Ishikawa (cell line): Measurements from ENCODE around the gene MAP7.

Experiments
- CEBPB ChIP-seq: IDR thresholded peaks from 2 replicates; pipeline ENCODE4 v1.6.1; 2012
- CREB1 ChIP-seq: IDR thresholded peaks from 2 replicates; pipeline ENCODE4 v1.6.1; 2012; ENCODE audit warnings: low read depth
- EP300 ChIP-seq: IDR thresholded peaks from 2 replicates; pipeline ENCODE4 v1.6.1; 2012; ENCODE audit warnings: borderline replicate concordance
- MAX ChIP-seq: IDR thresholded peaks from 2 replicates; pipeline ENCODE4 v1.6.1; 2012
- RAD21 ChIP-seq: IDR thresholded peaks from 2 replicates; pipeline ENCODE4 v1.6.1; 2012; ENCODE audit warnings: low read depth
- TAF1 ChIP-seq: IDR thresholded peaks from 2 replicates; pipeline ENCODE4 v1.6.1; 2012; ENCODE audit warnings: low read depth, mild to moderate bottlenecking
- TCF12 ChIP-seq: IDR thresholded peaks from 2 replicates; pipeline ENCODE4 v1.6.1; 2012; ENCODE audit warnings: low read depth
- USF1 ChIP-seq: IDR thresholded peaks from 2 replicates; pipeline ENCODE4 v1.6.1; 2012
- YY1 ChIP-seq: IDR thresholded peaks from 2 replicates; pipeline ENCODE4 v1.6.1; 2012; ENCODE audit warnings: low read depth
- ZBTB7A ChIP-seq: IDR thresholded peaks from 2 replicates; pipeline ENCODE4 v1.6.1; 2012; ENCODE audit warnings: low read depth
- TF ChIP-seq, protein P1 (sequence below): IDR thresholded peaks from 2 replicates; pipeline ENCODE4 v1.6.1; 2012; ENCODE audit warnings: low read depth, mild to moderate bottlenecking

DNA sequence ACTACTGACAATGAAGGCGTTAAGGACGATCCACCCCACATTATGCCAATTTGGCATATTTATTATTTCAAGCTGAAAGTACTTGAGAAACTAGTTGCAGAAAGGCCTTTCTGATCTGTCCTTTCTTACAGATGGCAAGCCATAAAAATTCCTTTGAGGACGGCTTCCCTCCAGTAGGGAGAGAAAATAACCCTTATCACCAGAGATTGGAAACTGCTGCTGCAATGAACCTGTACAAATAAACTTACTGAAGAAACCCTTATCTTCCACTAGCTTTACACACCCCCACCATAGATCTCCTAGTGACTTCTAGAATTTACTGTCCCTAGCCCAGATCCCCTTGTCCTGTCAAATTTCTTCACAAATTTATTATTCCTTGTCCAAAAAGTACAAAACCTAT lies 105.2 kb downstream of the MAP7 start:
- TF ChIP-seq YY1 (no peak), CEBPB (no peak), RAD21 (no peak), TAF1 (no peak), EP300 (no peak), MAX (no peak), TCF12 (no peak), USF1 (no peak), ZBTB7A (no peak), CREB1 (no peak)
- TF ChIP-seq, protein P1, sequence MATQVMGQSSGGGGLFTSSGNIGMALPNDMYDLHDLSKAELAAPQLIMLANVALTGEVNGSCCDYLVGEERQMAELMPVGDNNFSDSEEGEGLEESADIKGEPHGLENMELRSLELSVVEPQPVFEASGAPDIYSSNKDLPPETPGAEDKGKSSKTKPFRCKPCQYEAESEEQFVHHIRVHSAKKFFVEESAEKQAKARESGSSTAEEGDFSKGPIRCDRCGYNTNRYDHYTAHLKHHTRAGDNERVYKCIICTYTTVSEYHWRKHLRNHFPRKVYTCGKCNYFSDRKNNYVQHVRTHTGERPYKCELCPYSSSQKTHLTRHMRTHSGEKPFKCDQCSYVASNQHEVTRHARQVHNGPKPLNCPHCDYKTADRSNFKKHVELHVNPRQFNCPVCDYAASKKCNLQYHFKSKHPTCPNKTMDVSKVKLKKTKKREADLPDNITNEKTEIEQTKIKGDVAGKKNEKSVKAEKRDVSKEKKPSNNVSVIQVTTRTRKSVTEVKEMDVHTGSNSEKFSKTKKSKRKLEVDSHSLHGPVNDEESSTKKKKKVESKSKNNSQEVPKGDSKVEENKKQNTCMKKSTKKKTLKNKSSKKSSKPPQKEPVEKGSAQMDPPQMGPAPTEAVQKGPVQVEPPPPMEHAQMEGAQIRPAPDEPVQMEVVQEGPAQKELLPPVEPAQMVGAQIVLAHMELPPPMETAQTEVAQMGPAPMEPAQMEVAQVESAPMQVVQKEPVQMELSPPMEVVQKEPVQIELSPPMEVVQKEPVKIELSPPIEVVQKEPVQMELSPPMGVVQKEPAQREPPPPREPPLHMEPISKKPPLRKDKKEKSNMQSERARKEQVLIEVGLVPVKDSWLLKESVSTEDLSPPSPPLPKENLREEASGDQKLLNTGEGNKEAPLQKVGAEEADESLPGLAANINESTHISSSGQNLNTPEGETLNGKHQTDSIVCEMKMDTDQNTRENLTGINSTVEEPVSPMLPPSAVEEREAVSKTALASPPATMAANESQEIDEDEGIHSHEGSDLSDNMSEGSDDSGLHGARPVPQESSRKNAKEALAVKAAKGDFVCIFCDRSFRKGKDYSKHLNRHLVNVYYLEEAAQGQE = no peak
